Measurements from ENCODE around the gene PLEKHH3.

- TF ChIP-seq POLR2AphosphoS5 (IDR thresholded peaks at IDR 0.05) = no peak
- no peak for TF ChIP-seq POLR2A (IDR thresholded peaks at IDR 0.05)
- no peak for TF ChIP-seq CTCF (IDR thresholded peaks at IDR 0.05)
Observed at GRCh38 chr17:42642336-42642735, 34.5 kb downstream of the PLEKHH3 start.

Measured in breast epithelium (tissue), 3 donors.